ENCODE data around the gene ABCG2.

Gene ABCG2

GRCh38 chr4:88064410-88064809 lies 94.0 kb downstream of the ABCG2 start:
- DNase-seq (ENCODE audit: low read depth in 2 of 2): no peak

- DNase-seq (ENCODE audit: low read depth in 2 of 2): no peak
Measured at GRCh38 chr4:88063634-88064296, 94.7 kb downstream of the ABCG2 start.

- DNase-seq (ENCODE audit: low read depth in 2 of 2): no peak
Measured at GRCh38 chr4:88062843-88063242, 95.6 kb downstream of the ABCG2 start.

- DNase-seq (ENCODE audit: low read depth in 2 of 2): no peak
Measured at GRCh38 chr4:88062311-88062710, 96.1 kb downstream of the ABCG2 start.

- DNase-seq (ENCODE audit: low read depth in 2 of 2): no peak
Measured at GRCh38 chr4:88060431-88060830, 98.0 kb downstream of the ABCG2 start.

- DNase-seq (ENCODE audit: low read depth in 2 of 2): no peak
Measured at GRCh38 chr4:88059766-88060165, 98.7 kb downstream of the ABCG2 start.

GRCh38 chr4:88058295-88058694 lies 100.1 kb downstream of the ABCG2 start:
- no peak for DNase-seq (ENCODE audit: low read depth in 2 of 2)

- DNase-seq (ENCODE audit: low read depth in 2 of 2): no peak
Measured at GRCh38 chr4:88054901-88055300, 103.5 kb downstream of the ABCG2 start.

GRCh38 chr4:88054229-88054628 lies 104.2 kb downstream of the ABCG2 start:
- DNase-seq (ENCODE audit: low read depth in 2 of 2): no peak

- no peak for DNase-seq (ENCODE audit: low read depth in 2 of 2)
Measured at GRCh38 chr4:88045021-88045420, 113.4 kb downstream of the ABCG2 start.

- DNase-seq (ENCODE audit: low read depth in 2 of 2): no peak
Measured at GRCh38 chr4:88043586-88044340, 114.7 kb downstream of the ABCG2 start.

- DNase-seq (ENCODE audit: low read depth in 2 of 2): no peak
Measured at GRCh38 chr4:88043001-88043400, 115.4 kb downstream of the ABCG2 start.

- no peak for DNase-seq (ENCODE audit: low read depth in 2 of 2)
Measured at GRCh38 chr4:88041626-88042025, 116.8 kb downstream of the ABCG2 start.

- no peak for DNase-seq (ENCODE audit: low read depth in 2 of 2)
Measured at GRCh38 chr4:88040707-88041106, 117.7 kb downstream of the ABCG2 start.
